PC-3 (cell line): ENCODE results near the gene SEZ6L2.

ENCODE experiments used
- EZH2 ChIP-seq: fragments of 300-600 bp; sonication (generic); IDR thresholded peaks from one replicate; pipeline ENCODE4 v1.6.1; 2017; ENCODE audit warnings: antibody characterized with exemption, mild to moderate bottlenecking, low read length; ENCODE audit not compliant: unreplicated experiment
- EZH2phosphoT487 ChIP-seq: fragments of 300-600 bp; sonication (generic); IDR thresholded peaks from 2 replicates; pipeline ENCODE4 v1.6.1; 2018; ENCODE audit warnings: mild to moderate bottlenecking, antibody characterized with exemption, low read length, borderline replicate concordance
- TF ChIP-seq, protein P1 (sequence below): fragments of 300-600 bp; sonication (generic); conservative IDR thresholded peaks from 2 replicates; pipeline ENCODE4 v1.5.1; 2017; ENCODE audit warnings: antibody characterized with exemption, low read depth, mild to moderate bottlenecking, low read length

DNA sequence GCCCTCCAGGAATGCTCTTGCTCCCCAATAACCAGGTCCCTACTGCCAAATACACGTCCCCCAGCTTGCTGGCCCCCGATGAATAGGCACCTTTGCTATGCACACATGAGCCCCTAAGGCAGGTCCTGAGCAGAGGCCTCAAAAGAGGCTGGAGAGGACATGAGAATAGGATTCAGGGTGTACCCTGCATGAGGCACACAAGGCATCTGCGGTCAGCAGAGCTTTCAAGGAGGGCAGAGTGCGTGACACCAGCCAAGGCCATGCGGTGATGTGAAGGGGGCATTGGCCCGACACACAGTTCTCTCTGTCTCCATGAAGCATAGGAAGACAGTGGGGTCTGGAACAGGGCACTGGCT lies 6.9 kb downstream of the SEZ6L2 start:
- TF ChIP-seq, protein P1, sequence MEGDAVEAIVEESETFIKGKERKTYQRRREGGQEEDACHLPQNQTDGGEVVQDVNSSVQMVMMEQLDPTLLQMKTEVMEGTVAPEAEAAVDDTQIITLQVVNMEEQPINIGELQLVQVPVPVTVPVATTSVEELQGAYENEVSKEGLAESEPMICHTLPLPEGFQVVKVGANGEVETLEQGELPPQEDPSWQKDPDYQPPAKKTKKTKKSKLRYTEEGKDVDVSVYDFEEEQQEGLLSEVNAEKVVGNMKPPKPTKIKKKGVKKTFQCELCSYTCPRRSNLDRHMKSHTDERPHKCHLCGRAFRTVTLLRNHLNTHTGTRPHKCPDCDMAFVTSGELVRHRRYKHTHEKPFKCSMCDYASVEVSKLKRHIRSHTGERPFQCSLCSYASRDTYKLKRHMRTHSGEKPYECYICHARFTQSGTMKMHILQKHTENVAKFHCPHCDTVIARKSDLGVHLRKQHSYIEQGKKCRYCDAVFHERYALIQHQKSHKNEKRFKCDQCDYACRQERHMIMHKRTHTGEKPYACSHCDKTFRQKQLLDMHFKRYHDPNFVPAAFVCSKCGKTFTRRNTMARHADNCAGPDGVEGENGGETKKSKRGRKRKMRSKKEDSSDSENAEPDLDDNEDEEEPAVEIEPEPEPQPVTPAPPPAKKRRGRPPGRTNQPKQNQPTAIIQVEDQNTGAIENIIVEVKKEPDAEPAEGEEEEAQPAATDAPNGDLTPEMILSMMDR: no peak
- no peak for TF ChIP-seq EZH2
- no peak for TF ChIP-seq EZH2phosphoT487
